ENCODE results near the gene EXOC6B.

GRCh38 chr2:72289736-72290135 is 536.1 kb downstream of the EXOC6B start:
- TF ChIP-seq CREB1 (IDR thresholded peaks at IDR 0.05; ENCODE audit: low read depth) (no peak), RAD21 (IDR thresholded peaks at IDR 0.05; ENCODE audit: low read depth) (no peak), MAX (IDR thresholded peaks at IDR 0.05) (no peak), FOXM1 (IDR thresholded peaks at IDR 0.05; ENCODE audit: borderline replicate concordance, low read depth) (no peak)
